HepG2 (cell line): Measurements from ENCODE around the gene AGPAT3. TPM values are rescaled to one million over a fixed set of nuclear protein-coding genes. Genes with fewer than 3 reads are reported as not detected.

Experiments used
- CREM ChIP-seq, 2 experiments: sonication (generic) in 1 of 2; formaldehyde crosslinking in 1 of 2; IDR thresholded peaks; 2 replicates each; pipeline versions ENCODE4 v1.4.0 to v1.6.1; 2016 to 2020; ENCODE audit warnings: antibody characterized with exemption in 1 of 2, mild to moderate bottlenecking in 1 of 2, missing genetic modification reagents in 1 of 2
- CTCF ChIP-seq: sonication (generic); formaldehyde crosslinking; IDR thresholded peaks from 2 replicates; pipeline ENCODE4 v1.5.0; 2020; ENCODE audit warnings: mild to moderate bottlenecking, missing genetic modification reagents, moderate library complexity
- GABPA ChIP-seq, 2 experiments: IDR thresholded peaks; 2 replicates each; pipeline ENCODE4 v1.6.1; 2011 to 2016; ENCODE audit warnings: low read depth in 2 of 2, low read length in 1 of 2, missing biosample characterization in 1 of 2, missing genetic modification characterization in 1 of 2
- PAF1 ChIP-seq: IDR thresholded peaks from 2 replicates; pipeline ENCODE4 v1.6.1; 2016; ENCODE audit warnings: missing genetic modification reagents, missing compliant biosample characterization
- RXRA ChIP-seq: sonication (generic); formaldehyde crosslinking; IDR thresholded peaks from 2 replicates; pipeline ENCODE4 v1.5.1; 2020; ENCODE audit warnings: missing genetic modification reagents
- SNRNP70 ChIP-seq: fragments of 200-400 bp; formaldehyde crosslinking; IDR thresholded peaks from 2 replicates; pipeline ENCODE4 v1.6.1; 2017; ENCODE audit warnings: mild to moderate bottlenecking, low read depth, low read length, moderate library complexity
- TERF1 ChIP-seq: sonication (generic); formaldehyde crosslinking; IDR thresholded peaks from 2 replicates; pipeline ENCODE4 v1.8.0; 2022; ENCODE audit warnings: mild to moderate bottlenecking, missing genetic modification reagents, moderate library complexity
- TFAP4 ChIP-seq: sonication (generic); IDR thresholded peaks from 2 replicates; pipeline ENCODE4 v1.6.1; 2016; ENCODE audit warnings: low read depth, borderline replicate concordance
- ZBTB37 ChIP-seq: sonication (generic); formaldehyde crosslinking; IDR thresholded peaks from 2 replicates; pipeline ENCODE4 v1.4.0; 2020; ENCODE audit warnings: mild to moderate bottlenecking, missing genetic modification reagents
- ZFX ChIP-seq: sonication (generic); formaldehyde crosslinking; IDR thresholded peaks from 2 replicates; pipeline ENCODE4 v1.4.0; 2020; ENCODE audit warnings: mild to moderate bottlenecking, low read depth, missing genetic modification reagents, moderate library complexity
- ZNF510 ChIP-seq: sonication (generic); formaldehyde crosslinking; IDR thresholded peaks from 2 replicates; pipeline ENCODE4 v1.4.0; 2020; ENCODE audit warnings: low read depth, mild to moderate bottlenecking, missing genetic modification reagents
- ZNF772 ChIP-seq: sonication (generic); formaldehyde crosslinking; IDR thresholded peaks from 2 replicates; pipeline ENCODE4 v1.5.0; 2020; ENCODE audit warnings: mild to moderate bottlenecking, missing genetic modification reagents
- ZNF776 ChIP-seq: sonication (generic); formaldehyde crosslinking; IDR thresholded peaks from 2 replicates; pipeline ENCODE4 v1.4.0; 2020; ENCODE audit warnings: mild to moderate bottlenecking, missing genetic modification reagents
- ZSCAN20 ChIP-seq: sonication (generic); formaldehyde crosslinking; IDR thresholded peaks from 2 replicates; pipeline ENCODE4 v1.4.0; 2020; ENCODE audit warnings: missing genetic modification reagents, mild to moderate bottlenecking, borderline replicate concordance
- ZSCAN29 ChIP-seq: sonication (generic); formaldehyde crosslinking; conservative IDR thresholded peaks from 2 replicates; pipeline ENCODE4 v1.4.0; 2020; ENCODE audit warnings: mild to moderate bottlenecking, missing genetic modification reagents
- ZSCAN5A ChIP-seq: sonication (generic); formaldehyde crosslinking; IDR thresholded peaks from 2 replicates; pipeline ENCODE4 v1.8.0; 2022; ENCODE audit warnings: mild to moderate bottlenecking, missing genetic modification reagents, borderline replicate concordance
- polyA plus RNA-seq, 8 experiments: library from polyadenylated mRNA; depleted of rRNA in 3 of 8; stranded (reverse) in 7 of 8; unstranded in 1 of 8; fragments of >200 nt; fragmentation: Illumina TruSeq in 4 of 8; extraction: Trizol in 4 of 8; gene quantifications; 2 replicates each; pipeline versions ENCODE4 v1.2.1 to v1.2.3, GENCODE V29; 2011 to 2016; ENCODE audit warnings: low read depth in 4 of 8, missing spikeins in 1 of 8, mixed read lengths in 1 of 8; ENCODE audit not compliant: insufficient read depth in 1 of 8
- total RNA-seq, 5 experiments: library from RNA; depleted of rRNA; stranded (reverse); fragments of >200 nt; fragmentation: Illumina TruSeq; extraction: Trizol; gene quantifications; 2 replicates each; pipeline ENCODE4 v1.2.3, GENCODE V29; 2016; ENCODE audit warnings: low read depth in 1 of 5
- TF ChIP-seq, protein P1 (sequence below): fragments of 450-650 bp; IDR thresholded peaks from 2 replicates; pipeline ENCODE4 v1.6.1; 2017
- TF ChIP-seq, protein P2 (sequence below): sonication (generic); formaldehyde crosslinking; IDR thresholded peaks from 2 replicates; pipeline ENCODE4 v1.8.1; 2023; ENCODE audit warnings: mild to moderate bottlenecking, inconsistent platforms, moderate library complexity, missing genetic modification reagents, borderline replicate concordance

AGPAT3 gene
- total and polyA plus RNA-seq, 2 of the 13 experiments (the other 11 are each of a cell fraction or from before 2014, with no cell fraction given), result 32.2 to 54.4 TPM

GRCh38 chr21:43829575-43830119 is 35.4 kb upstream of the AGPAT3 start (continued):
- TF ChIP-seq, protein P1, sequence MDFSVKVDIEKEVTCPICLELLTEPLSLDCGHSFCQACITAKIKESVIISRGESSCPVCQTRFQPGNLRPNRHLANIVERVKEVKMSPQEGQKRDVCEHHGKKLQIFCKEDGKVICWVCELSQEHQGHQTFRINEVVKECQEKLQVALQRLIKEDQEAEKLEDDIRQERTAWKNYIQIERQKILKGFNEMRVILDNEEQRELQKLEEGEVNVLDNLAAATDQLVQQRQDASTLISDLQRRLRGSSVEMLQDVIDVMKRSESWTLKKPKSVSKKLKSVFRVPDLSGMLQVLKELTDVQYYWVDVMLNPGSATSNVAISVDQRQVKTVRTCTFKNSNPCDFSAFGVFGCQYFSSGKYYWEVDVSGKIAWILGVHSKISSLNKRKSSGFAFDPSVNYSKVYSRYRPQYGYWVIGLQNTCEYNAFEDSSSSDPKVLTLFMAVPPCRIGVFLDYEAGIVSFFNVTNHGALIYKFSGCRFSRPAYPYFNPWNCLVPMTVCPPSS, result no peak
- TF ChIP-seq ZNF510 (CRISPR knock-in tag) (no peak), ZNF772 (CRISPR knock-in tag) (no peak), SNRNP70 (no peak), ZSCAN20 (no peak), ZFX (CRISPR knock-in tag) (0 out of 2 replicates have a peak, but pooled peaks have one; percentile 10), RXRA (CRISPR knock-in tag) (no peak), CREM (IDR thresholded peaks at IDR 0.05) (no peak), CREM (CRISPR knock-in tag; IDR thresholded peaks at IDR 0.05) (no peak), CTCF (CRISPR knock-in tag) (peak; percentile 61), ZNF776 (CRISPR knock-in tag) (0 out of 2 replicates have a peak, but pooled peaks have one; percentile 19), ZSCAN29 (CRISPR knock-in tag) (no peak), GABPA (IDR thresholded peaks at IDR 0.05; ENCODE audit: low read depth, low read length) (no peak), GABPA (CRISPR knock-in tag; IDR thresholded peaks at IDR 0.05; ENCODE audit: low read depth) (no peak), ZSCAN5A (CRISPR knock-in tag) (no peak), TFAP4 (peak; percentile 10; the same call in 1 of the 2 replicates), PAF1 (CRISPR knock-in tag) (no peak), TERF1 (CRISPR knock-in tag) (no peak), ZBTB37 (CRISPR knock-in tag) (no peak)
- TF ChIP-seq, protein P2, sequence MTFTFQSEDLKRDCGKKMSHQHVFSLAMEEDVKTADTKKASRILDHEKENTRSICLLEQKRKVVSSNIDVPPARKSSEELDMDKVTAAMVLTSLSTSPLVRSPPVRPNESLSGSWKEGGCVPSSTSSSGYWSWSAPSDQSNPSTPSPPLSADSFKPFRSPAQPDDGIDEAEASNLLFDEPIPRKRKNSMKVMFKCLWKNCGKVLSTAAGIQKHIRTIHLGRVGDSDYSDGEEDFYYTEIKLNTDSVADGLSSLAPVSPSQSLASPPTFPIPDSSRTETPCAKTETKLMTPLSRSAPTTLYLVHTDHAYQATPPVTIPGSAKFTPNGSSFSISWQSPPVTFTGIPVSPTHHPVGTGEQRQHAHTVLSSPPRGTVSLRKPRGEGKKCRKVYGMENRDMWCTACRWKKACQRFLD, result no peak
